Esophagus muscularis mucosa (tissue), 4 donors: ENCODE results near the gene TPCN1. TPM values are rescaled to one million over a fixed set of nuclear protein-coding genes. Genes with fewer than 3 reads are reported as not detected.

Experiments
- DNase-seq: peaks from one replicate; pipeline ENCODE4 v3.0.0-alpha.2; 2017; ENCODE audit errors: extremely low spot score
- H3K27ac ChIP-seq, 4 donors: fragments of 200-600 bp; sonication (generic); replicated peaks in 1 of 4; 1 replicate in 3 of 4; 2 replicates in 1 of 4; pipeline ENCODE4 v1.5.1; 2016 to 2019; ENCODE audit warnings: mild to moderate bottlenecking in 1 of 4
- H3K27me3 ChIP-seq, 4 donors: fragments of 200-600 bp; sonication (generic); one replicate each; pipeline versions ENCODE4 v1.5.1 to v1.6.0; 2016 to 2019
- H3K36me3 ChIP-seq, 4 donors: fragments of 200-600 bp; sonication (generic); one replicate each; pipeline ENCODE4 v1.5.1; 2016 to 2019
- H3K4me1 ChIP-seq, 4 donors: fragments of 200-600 bp; sonication (generic); one replicate each; pipeline ENCODE4 v1.5.1; 2016 to 2019
- H3K4me3 ChIP-seq, 4 donors: fragments of 200-600 bp; sonication (generic); 1 replicate in 2 of 4; 2 replicates in 2 of 4; pipeline ENCODE4 v1.5.1; 2016 to 2019; ENCODE audit warnings: mild to moderate bottlenecking in 4 of 4, moderate library complexity in 1 of 4
- H3K9me3 ChIP-seq, 4 donors: fragments of 200-600 bp; sonication (generic); 1 replicate in 3 of 4; 2 replicates in 1 of 4; pipeline ENCODE4 v1.5.1; 2016 to 2019
- EP300 ChIP-seq: sonication (generic); formaldehyde crosslinking; IDR thresholded peaks from one replicate; pipeline ENCODE4 v1.6.1; 2017; ENCODE audit warnings: antibody characterized with exemption
- POLR2A ChIP-seq: fragments of 450-650 bp; IDR thresholded peaks from one replicate; pipeline ENCODE4 v1.6.1; 2017; ENCODE audit warnings: antibody characterized with exemption, moderate library complexity, mild to moderate bottlenecking, low read depth
- POLR2AphosphoS5 ChIP-seq, 2 donors: sonication (generic); formaldehyde crosslinking; IDR thresholded peaks; one replicate each; pipeline ENCODE4 v1.6.1; 2017; ENCODE audit warnings: antibody characterized with exemption in 2 of 2
- WGBS: methylation state at CpG from one replicate; pipeline ENCODE4 v1.1.5; 2018; 5-methylcytosine and 5-hydroxymethylcytosine counted together
- intact Hi-C: fragments of 100-400 bp; cut with DNase I; formaldehyde crosslinking; loops from one replicate; pipeline ENCODE4 v1.15.1; 2023
- total RNA-seq, 4 donors: library from RNA; depleted of rRNA; stranded (reverse); fragments of >200 nt; gene quantifications; one replicate each; pipeline versions ENCODE4 v1.1.0 to v1.2.1, GENCODE V29; 2016
- TF ChIP-seq, protein P1 (sequence below), 3 experiments: fragments of 200-600 bp in 2 of 3; fragments of 450-650 bp in 1 of 3; sonication (generic) in 2 of 3; IDR thresholded peaks; one replicate each; pipeline ENCODE4 v1.5.1; 2017 to 2019; ENCODE audit warnings: antibody characterized with exemption in 3 of 3, mild to moderate bottlenecking in 2 of 3, moderate library complexity in 1 of 3

Gene TPCN1
- total RNA-seq, 4 donors from 2014 or later = 31.1 to 54.0 (median 34.5) TPM

- intact Hi-C loops = no loop called here
- Histone ChIP-seq H3K27me3 (no peaks in the 10 kb centered on the region), H3K9me3 (no peaks in the 10 kb centered on the region), H3K27ac (no peak overlapping the region), H3K36me3 (no peaks in the 10 kb centered on the region), H3K4me3 (no peak overlapping the region), H3K4me1 (no peaks in the 10 kb centered on the region)
- WGBS = 81% methylated on average over 6 of the region's 6 CpGs
- no peak for DNase-seq
- TF ChIP-seq, protein P1, sequence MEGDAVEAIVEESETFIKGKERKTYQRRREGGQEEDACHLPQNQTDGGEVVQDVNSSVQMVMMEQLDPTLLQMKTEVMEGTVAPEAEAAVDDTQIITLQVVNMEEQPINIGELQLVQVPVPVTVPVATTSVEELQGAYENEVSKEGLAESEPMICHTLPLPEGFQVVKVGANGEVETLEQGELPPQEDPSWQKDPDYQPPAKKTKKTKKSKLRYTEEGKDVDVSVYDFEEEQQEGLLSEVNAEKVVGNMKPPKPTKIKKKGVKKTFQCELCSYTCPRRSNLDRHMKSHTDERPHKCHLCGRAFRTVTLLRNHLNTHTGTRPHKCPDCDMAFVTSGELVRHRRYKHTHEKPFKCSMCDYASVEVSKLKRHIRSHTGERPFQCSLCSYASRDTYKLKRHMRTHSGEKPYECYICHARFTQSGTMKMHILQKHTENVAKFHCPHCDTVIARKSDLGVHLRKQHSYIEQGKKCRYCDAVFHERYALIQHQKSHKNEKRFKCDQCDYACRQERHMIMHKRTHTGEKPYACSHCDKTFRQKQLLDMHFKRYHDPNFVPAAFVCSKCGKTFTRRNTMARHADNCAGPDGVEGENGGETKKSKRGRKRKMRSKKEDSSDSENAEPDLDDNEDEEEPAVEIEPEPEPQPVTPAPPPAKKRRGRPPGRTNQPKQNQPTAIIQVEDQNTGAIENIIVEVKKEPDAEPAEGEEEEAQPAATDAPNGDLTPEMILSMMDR (IDR thresholded peaks at IDR 0.05) = no peak
- no peak for TF ChIP-seq POLR2AphosphoS5 (IDR thresholded peaks at IDR 0.05)
- no peak for TF ChIP-seq EP300
- TF ChIP-seq POLR2A = no peak
Measured at GRCh38 chr12:113341535-113341934, 120.3 kb downstream of the TPCN1 start.

DNA sequence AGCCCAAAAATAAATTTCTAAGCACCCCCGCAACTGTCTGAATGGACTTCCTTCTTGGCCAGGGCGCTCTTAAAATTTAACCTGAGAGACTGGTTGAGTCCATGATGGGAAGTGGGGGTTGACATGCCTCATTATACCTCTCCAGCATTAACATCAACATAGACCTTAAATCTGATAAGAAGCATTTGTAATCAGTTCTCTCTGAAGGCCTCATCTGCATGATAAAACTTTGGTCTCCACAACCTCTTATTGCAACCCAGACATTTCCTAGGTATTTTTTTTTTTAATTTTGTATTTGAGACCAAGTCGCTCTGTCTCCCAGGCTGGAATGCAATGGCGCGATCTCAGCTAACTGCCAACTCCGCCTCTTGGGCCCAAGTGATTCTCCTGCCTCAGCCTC is 124.1 kb downstream of the TPCN1 start:
- TF ChIP-seq POLR2A = no peak
- no peak for TF ChIP-seq EP300
- TF ChIP-seq POLR2AphosphoS5 (IDR thresholded peaks at IDR 0.05) = no peak
- TF ChIP-seq, protein P1 (IDR thresholded peaks at IDR 0.05) = no peak

GRCh38 chr12:113346353-113346752 is 125.1 kb downstream of the TPCN1 start:
- TF ChIP-seq POLR2A (no peak), EP300 (no peak), POLR2AphosphoS5 (IDR thresholded peaks at IDR 0.05) (no peak)
- TF ChIP-seq, protein P1 (IDR thresholded peaks at IDR 0.05) = no peak
- no peak for DNase-seq
- Histone ChIP-seq H3K4me3 (no peak overlapping the region), H3K27me3 (peaks cover 0 to 15% (median 0%) of the 10 kb centered on the region in 4 donors), H3K27ac (no peak overlapping the region), H3K9me3 (no peaks in the 10 kb centered on the region), H3K4me1 (no peaks in the 10 kb centered on the region), H3K36me3 (no peaks in the 10 kb centered on the region)
- WGBS = 94% methylated on average over 4 of the region's 5 CpGs
- intact Hi-C loops = no loop called here

More for the DNA sequence above, 124.1 kb downstream of the TPCN1 start:
- intact Hi-C loops = no loop called here
- DNase-seq = no peak
- Histone ChIP-seq H3K27ac (no peak overlapping the region), H3K9me3 (no peaks in the 10 kb centered on the region), H3K4me1 (no peaks in the 10 kb centered on the region), H3K4me3 (no peak overlapping the region), H3K36me3 (no peaks in the 10 kb centered on the region), H3K27me3 (peaks cover 0 to 12% (median 0%) of the 10 kb centered on the region in 4 donors)
- WGBS = 98% methylated on average over 6 of the region's 6 CpGs

DNA sequence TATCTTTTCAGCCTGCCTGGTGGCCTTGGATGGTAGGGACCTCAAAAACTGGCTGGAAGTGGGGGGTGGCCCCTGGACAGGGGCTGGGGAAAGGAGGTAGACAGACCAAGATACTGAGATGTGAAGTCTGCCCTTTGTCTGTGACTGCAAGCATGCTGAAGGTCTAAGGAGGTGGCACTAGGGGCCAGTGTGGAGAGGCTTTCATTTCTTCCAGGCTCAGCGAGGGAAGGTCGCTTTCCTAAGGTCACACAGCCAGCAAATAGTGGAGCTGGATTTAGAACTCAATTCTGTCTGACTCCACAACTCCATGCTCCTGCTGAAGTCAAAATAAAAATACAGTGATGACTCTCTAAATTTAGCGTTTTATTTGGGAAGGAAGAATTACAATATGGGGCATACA is 125.8 kb downstream of the TPCN1 start:
- no peak for DNase-seq
- Histone ChIP-seq H3K9me3 (no peaks in the 10 kb centered on the region), H3K27ac (no peak overlapping the region), H3K4me1 (no peaks in the 10 kb centered on the region), H3K36me3 (no peaks in the 10 kb centered on the region), H3K27me3 (peaks cover 0 to 15% (median 0%) of the 10 kb centered on the region in 4 donors), H3K4me3 (no peak overlapping the region)
- intact Hi-C loops = no loop called here
- 91% methylated on average over 3 of the region's 3 CpGs for WGBS
- TF ChIP-seq POLR2A (no peak), EP300 (no peak), POLR2AphosphoS5 (IDR thresholded peaks at IDR 0.05) (no peak)
- TF ChIP-seq, protein P1 (IDR thresholded peaks at IDR 0.05) = no peak

- Histone ChIP-seq H3K27ac (no peak overlapping the region), H3K27me3 (peaks cover 0 to 15% (median 0%) of the 10 kb centered on the region in 4 donors), H3K36me3 (no peaks in the 10 kb centered on the region), H3K9me3 (no peaks in the 10 kb centered on the region), H3K4me1 (no peaks in the 10 kb centered on the region), H3K4me3 (no peak overlapping the region)
- 53% methylated on average over 2 of the region's 2 CpGs for WGBS
- intact Hi-C loops = no loop called here
- no peak for DNase-seq
- TF ChIP-seq EP300 (no peak), POLR2A (no peak), POLR2AphosphoS5 (IDR thresholded peaks at IDR 0.05) (no peak)
- TF ChIP-seq, protein P1 (IDR thresholded peaks at IDR 0.05) = no peak
Measured at GRCh38 chr12:113347892-113348291, 126.6 kb downstream of the TPCN1 start.
